Muscle layer of colon (tissue), 2 donors: ENCODE measurements around the gene PRRC2C.
"Not testable (repeated sequence)": the region's sequence is repeated elsewhere in the genome, so short reads cannot be mapped to it uniquely, and the experiment has no call there.

Experiments
- H3K27ac ChIP-seq: one replicate; pipeline ENCODE4 v1.7.0; 2013; ENCODE audit warnings: low read depth, mild to moderate bottlenecking, low read length, moderate library complexity
- H3K27me3 ChIP-seq, 2 donors: one replicate each; pipeline ENCODE4 v1.7.0; 2013; ENCODE audit warnings: low read length in 2 of 2, mild to moderate bottlenecking in 2 of 2; ENCODE audit not compliant: insufficient read depth in 2 of 2, control insufficient read depth in 1 of 2
- H3K36me3 ChIP-seq: one replicate; pipeline ENCODE4 v1.7.0; 2013; ENCODE audit warnings: mild to moderate bottlenecking, low read length; ENCODE audit not compliant: insufficient read depth
- H3K4me1 ChIP-seq: one replicate; pipeline ENCODE4 v1.7.0; 2013; ENCODE audit warnings: mild to moderate bottlenecking, low read length; ENCODE audit not compliant: insufficient read depth
- H3K4me3 ChIP-seq, 2 donors: one replicate each; pipeline ENCODE4 v1.7.0; 2013; ENCODE audit warnings: low read length in 2 of 2, low read depth in 1 of 2, mild to moderate bottlenecking in 1 of 2, moderate library complexity in 1 of 2
- H3K9ac ChIP-seq: one replicate; pipeline ENCODE4 v1.7.0; 2013; ENCODE audit warnings: low read length
- H3K9me3 ChIP-seq: one replicate; pipeline ENCODE4 v1.7.0; 2013; ENCODE audit warnings: mild to moderate bottlenecking, low read length
- donor health status: abdominal sarcoma.
- donor health status: Adenocarcinoma of cecum.

Gene PRRC2C

GRCh38 chr1:171550598-171551100 is 65.3 kb downstream of the PRRC2C start:
- not testable (repeated sequence) for H3K9me3 ChIP-seq, H3K27me3 ChIP-seq, H3K4me3 ChIP-seq, H3K4me1 ChIP-seq, H3K27ac ChIP-seq, H3K9ac ChIP-seq
- H3K36me3 ChIP-seq = peaks cover 32% of the 10 kb centered on the region

DNA sequence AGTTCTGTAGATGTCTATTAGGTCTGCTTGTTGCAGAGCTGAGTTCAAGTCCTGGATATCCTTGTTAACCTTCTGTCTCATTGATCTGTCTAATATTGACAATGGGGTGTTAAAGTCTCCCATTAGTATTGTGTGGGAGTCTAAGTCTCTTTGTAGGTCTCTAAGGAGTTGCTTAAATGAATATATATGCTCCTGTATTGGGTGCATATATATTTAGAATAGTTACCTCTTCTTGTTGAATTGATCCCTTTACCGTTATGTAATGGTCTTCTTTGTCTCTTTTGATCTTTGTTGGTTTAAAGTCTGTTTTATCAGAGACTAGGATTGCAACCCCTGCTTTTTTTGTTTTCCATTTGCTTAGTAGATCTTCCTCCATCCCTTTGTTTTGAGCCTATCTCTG is 68.6 kb downstream of the PRRC2C start:
- H3K9me3 ChIP-seq, H3K27ac ChIP-seq, H3K9ac ChIP-seq, H3K4me1 ChIP-seq, H3K4me3 ChIP-seq, H3K27me3 ChIP-seq: not testable (repeated sequence)
- peaks cover 55% of the 10 kb centered on the region for H3K36me3 ChIP-seq

DNA sequence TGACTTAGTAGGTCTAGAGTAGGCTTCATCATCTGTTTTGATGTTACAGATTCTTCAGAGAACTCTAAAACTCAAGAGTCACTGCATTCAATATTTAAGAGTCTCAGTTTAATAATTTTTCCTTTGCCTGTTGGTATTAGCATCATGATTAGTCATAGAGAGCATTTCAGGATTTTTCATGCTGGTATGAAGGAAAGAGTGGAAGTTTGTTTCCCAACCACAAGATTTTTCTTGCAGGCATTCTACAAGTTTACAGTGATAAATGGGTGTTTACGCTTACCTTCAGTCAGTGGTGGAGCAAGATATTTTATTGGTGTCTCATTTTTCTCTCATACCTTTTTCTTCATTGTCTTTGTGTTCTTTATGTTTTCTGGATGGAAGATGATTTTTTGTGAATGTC is 78.3 kb downstream of the PRRC2C start:
- Histone ChIP-seq H3K9me3 (no peaks in the 10 kb centered on the region), H3K27me3 (no peaks in the 10 kb centered on the region), H3K27ac (no peak overlapping the region), H3K4me3 (no peak overlapping the region), H3K36me3 (peaks cover 69% of the 10 kb centered on the region), H3K9ac (no peak overlapping the region), H3K4me1 (no peaks in the 10 kb centered on the region)

DNA sequence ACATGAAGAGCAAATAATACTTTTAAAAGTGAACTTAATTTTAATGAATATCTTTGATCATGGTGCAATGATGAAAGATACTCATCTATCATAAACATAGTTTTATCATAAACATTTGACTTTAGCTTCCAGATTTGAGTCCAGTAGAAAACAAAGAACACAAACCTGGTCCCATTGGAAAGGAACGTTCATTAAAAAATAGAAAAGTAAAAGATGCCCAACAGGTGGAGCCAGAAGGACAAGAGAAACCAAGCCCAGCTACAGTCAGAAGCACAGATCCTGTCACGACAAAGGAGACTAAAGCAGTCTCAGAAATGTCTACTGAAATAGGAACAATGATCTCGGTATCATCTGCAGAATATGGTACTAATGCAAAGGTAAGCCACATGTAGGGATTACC is 81.1 kb downstream of the PRRC2C start:
- Histone ChIP-seq H3K27me3 (no peaks in the 10 kb centered on the region), H3K27ac (no peak overlapping the region), H3K4me3 (no peak overlapping the region), H3K4me1 (no peaks in the 10 kb centered on the region), H3K9ac (no peak overlapping the region), H3K36me3 (peaks cover 62% of the 10 kb centered on the region), H3K9me3 (no peaks in the 10 kb centered on the region)

- Histone ChIP-seq H3K9ac (no peak overlapping the region), H3K4me1 (no peaks in the 10 kb centered on the region), H3K36me3 (peaks cover 58% of the 10 kb centered on the region), H3K27me3 (no peaks in the 10 kb centered on the region), H3K9me3 (no peaks in the 10 kb centered on the region), H3K27ac (no peak overlapping the region), H3K4me3 (no peak overlapping the region)
Observed at GRCh38 chr1:171570295-171570694, 85.0 kb downstream of the PRRC2C start.

DNA sequence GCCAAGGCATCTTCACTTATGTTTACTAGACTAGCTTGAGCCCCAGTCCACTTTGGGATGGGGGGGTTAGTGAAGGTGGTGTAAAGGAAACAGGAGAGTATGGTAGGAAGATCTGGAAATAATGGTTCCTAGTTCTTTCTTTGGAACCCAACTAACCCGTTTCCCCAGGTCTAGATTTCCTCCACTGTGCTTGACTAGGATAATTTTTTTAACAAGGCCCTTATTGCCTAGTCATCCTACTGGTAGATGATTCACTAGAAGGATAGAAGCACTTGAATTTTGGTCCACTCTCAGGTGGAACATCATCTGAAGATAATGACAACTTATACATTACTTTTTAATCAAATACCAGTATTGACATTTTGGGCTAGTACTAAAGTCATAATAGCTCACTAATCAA is 90.8 kb downstream of the PRRC2C start:
- H3K27ac ChIP-seq = no peak overlapping the region
- H3K9ac ChIP-seq = no peak overlapping the region
- peaks cover 66% of the 10 kb centered on the region for H3K36me3 ChIP-seq
- no peaks in the 10 kb centered on the region for H3K27me3 ChIP-seq
- no peak overlapping the region for H3K4me3 ChIP-seq
- H3K9me3 ChIP-seq = no peaks in the 10 kb centered on the region
- H3K4me1 ChIP-seq = no peaks in the 10 kb centered on the region

GRCh38 chr1:171581226-171581625 is 95.9 kb downstream of the PRRC2C start:
- H3K36me3 ChIP-seq = peaks cover 75% of the 10 kb centered on the region
- no peaks in the 10 kb centered on the region for H3K4me1 ChIP-seq
- no peak overlapping the region for H3K27ac ChIP-seq
- no peak overlapping the region for H3K9ac ChIP-seq
- no peaks in the 10 kb centered on the region for H3K9me3 ChIP-seq
- H3K27me3 ChIP-seq = no peaks in the 10 kb centered on the region
- no peak overlapping the region for H3K4me3 ChIP-seq

DNA sequence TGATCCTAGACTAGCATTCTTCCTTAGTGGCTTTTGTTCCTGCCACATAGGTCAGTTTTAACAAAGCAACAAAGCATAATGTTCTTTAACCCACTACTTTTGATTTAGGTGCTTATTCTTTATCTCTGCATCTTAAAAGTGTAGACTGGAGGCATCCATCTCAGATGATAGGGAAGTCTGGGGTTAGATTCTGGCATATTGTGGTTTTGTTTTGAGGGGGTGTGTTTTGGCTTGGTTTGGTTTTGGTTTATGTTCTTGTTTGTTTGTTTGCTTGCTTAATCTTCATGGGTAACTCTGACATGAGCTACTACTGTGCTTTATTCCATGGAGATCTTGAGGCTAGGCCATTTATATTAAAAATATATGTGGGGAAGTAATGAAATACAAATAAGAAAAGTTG is 96.4 kb downstream of the PRRC2C start:
- H3K27me3 ChIP-seq = no peaks in the 10 kb centered on the region
- H3K9ac ChIP-seq = no peak overlapping the region
- H3K36me3 ChIP-seq = peaks cover 72% of the 10 kb centered on the region
- H3K4me3 ChIP-seq = no peak overlapping the region
- H3K27ac ChIP-seq = no peak overlapping the region
- H3K9me3 ChIP-seq = no peaks in the 10 kb centered on the region
- no peaks in the 10 kb centered on the region for H3K4me1 ChIP-seq

DNA sequence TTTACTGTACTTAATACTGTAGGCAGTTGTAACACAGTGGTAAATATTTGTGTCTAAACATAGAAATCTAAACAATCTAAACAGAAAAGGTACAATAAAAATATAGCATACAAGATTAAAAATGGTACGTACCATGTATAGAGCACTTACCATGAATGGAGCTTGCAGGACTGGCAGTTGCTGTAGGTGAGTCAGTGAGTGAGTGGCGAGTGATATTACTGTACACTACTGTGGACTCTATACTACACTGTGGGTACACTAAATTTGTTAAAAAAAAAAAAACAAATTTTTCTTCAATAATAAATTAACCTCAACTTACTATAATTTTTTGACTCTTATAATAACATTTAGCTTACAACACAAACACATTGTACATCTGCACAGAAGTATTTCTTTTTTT is 97.3 kb downstream of the PRRC2C start:
- H3K36me3 ChIP-seq = peaks cover 72% of the 10 kb centered on the region
- no peak overlapping the region for H3K9ac ChIP-seq
- no peaks in the 10 kb centered on the region for H3K27me3 ChIP-seq
- H3K9me3 ChIP-seq = no peaks in the 10 kb centered on the region
- no peak overlapping the region for H3K27ac ChIP-seq
- no peaks in the 10 kb centered on the region for H3K4me1 ChIP-seq
- H3K4me3 ChIP-seq = no peak overlapping the region

- Histone ChIP-seq H3K27ac (no peak overlapping the region), H3K27me3 (no peaks in the 10 kb centered on the region), H3K4me3 (no peak overlapping the region), H3K4me1 (no peaks in the 10 kb centered on the region), H3K36me3 (peaks cover 69% of the 10 kb centered on the region), H3K9me3 (no peaks in the 10 kb centered on the region), H3K9ac (no peak overlapping the region)
Observed at GRCh38 chr1:171583591-171584201, 98.4 kb downstream of the PRRC2C start.

GRCh38 chr1:171585715-171586114 is 100.4 kb downstream of the PRRC2C start:
- Histone ChIP-seq H3K36me3 (peaks cover 65% of the 10 kb centered on the region), H3K27me3 (no peaks in the 10 kb centered on the region), H3K9ac (no peak overlapping the region), H3K4me3 (no peak overlapping the region), H3K9me3 (no peaks in the 10 kb centered on the region), H3K4me1 (no peaks in the 10 kb centered on the region), H3K27ac (no peak overlapping the region)

DNA sequence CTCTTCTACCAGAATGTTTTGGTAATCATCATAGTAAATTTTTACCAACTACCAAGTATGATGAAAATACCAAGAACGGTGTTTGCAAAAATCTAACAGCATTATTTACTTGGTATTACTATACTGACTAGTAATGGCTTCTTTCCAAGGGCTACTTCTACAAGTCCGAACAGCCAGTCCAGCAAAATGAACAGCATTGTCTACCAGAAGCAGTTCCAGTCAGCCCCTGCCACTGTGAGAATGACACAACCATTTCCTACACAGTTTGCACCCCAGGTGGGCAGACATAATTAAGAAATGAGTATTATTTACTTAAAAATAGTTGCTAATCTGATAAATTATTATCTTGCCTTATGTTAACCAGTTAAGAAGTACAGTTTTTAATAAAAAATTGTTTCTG is 102.9 kb downstream of the PRRC2C start:
- Histone ChIP-seq H3K36me3 (peaks cover 77% of the 10 kb centered on the region), H3K4me1 (no peaks in the 10 kb centered on the region), H3K27me3 (no peaks in the 10 kb centered on the region), H3K9me3 (no peaks in the 10 kb centered on the region), H3K4me3 (no peak overlapping the region), H3K27ac (no peak overlapping the region), H3K9ac (no peak overlapping the region)
